ENCODE results near the gene ZNFX1.

DNA sequence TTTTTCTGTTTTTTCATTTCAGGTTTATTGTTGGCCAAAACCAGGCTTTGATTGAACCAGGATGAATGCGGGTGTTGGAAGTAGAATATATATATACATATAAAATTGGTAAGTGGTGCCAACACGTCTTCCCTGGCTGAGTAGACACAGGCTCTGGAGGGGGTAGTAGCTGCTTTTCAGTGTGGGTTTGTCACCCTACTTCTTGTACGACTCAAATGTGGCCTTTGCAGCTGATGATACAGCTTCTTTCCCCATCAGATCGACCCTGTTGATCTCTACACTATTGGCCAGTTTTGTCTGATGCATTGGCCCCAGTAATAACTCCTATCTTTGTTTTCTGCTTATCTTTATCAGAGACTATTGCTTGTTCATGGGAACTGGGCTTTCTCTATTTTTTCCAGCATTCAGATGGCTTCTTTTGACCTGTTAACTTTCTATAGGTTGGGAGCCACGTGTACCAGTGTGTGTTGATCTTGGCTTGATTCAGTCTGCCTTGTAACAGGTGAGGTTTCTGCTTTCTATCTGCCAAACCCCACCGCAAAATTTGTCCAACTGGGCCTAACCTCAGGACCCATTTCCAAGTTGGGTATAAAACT lies 2.7 kb upstream of the ZNFX1 start:
- TF ChIP-seq, protein P1, sequence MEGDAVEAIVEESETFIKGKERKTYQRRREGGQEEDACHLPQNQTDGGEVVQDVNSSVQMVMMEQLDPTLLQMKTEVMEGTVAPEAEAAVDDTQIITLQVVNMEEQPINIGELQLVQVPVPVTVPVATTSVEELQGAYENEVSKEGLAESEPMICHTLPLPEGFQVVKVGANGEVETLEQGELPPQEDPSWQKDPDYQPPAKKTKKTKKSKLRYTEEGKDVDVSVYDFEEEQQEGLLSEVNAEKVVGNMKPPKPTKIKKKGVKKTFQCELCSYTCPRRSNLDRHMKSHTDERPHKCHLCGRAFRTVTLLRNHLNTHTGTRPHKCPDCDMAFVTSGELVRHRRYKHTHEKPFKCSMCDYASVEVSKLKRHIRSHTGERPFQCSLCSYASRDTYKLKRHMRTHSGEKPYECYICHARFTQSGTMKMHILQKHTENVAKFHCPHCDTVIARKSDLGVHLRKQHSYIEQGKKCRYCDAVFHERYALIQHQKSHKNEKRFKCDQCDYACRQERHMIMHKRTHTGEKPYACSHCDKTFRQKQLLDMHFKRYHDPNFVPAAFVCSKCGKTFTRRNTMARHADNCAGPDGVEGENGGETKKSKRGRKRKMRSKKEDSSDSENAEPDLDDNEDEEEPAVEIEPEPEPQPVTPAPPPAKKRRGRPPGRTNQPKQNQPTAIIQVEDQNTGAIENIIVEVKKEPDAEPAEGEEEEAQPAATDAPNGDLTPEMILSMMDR (IDR thresholded peaks at IDR 0.05) = no peak
- no peak for TF ChIP-seq POLR2A (IDR thresholded peaks at IDR 0.05)
